HepG2 (cell line): ENCODE results near the gene SLC4A8.

Source experiments
- BCL6 ChIP-seq: IDR thresholded peaks from 2 replicates; pipeline ENCODE4 v1.6.1; 2016; ENCODE audit warnings: missing genetic modification reagents, missing compliant biosample characterization
- EZH2 ChIP-seq: conservative IDR thresholded peaks from 2 replicates; pipeline ENCODE4 v1.6.1; 2012; ENCODE audit warnings: mild to moderate bottlenecking, low read depth, low read length, moderate library complexity
- HDAC2 ChIP-seq: sonication (generic); formaldehyde crosslinking; IDR thresholded peaks from 2 replicates; pipeline ENCODE4 v1.4.0; 2020; ENCODE audit warnings: missing genetic modification reagents
- HOXD1 ChIP-seq: sonication (generic); formaldehyde crosslinking; IDR thresholded peaks from 2 replicates; pipeline ENCODE4 v1.5.0; 2020; ENCODE audit warnings: missing genetic modification reagents
- IKZF5 ChIP-seq: IDR thresholded peaks from 2 replicates; pipeline ENCODE4 v1.6.1; 2018; ENCODE audit warnings: missing genetic modification reagents, mild to moderate bottlenecking, missing compliant biosample characterization
- POLR2AphosphoS5 ChIP-seq: IDR thresholded peaks from 2 replicates; pipeline ENCODE4 v1.6.1; 2012; ENCODE audit warnings: low read depth, low read length
- ZNF747 ChIP-seq: sonication (generic); formaldehyde crosslinking; IDR thresholded peaks from 2 replicates; pipeline ENCODE4 v1.8.1; 2023; ENCODE audit warnings: missing genetic modification reagents, mild to moderate bottlenecking, borderline replicate concordance

- TF ChIP-seq POLR2AphosphoS5: no peak
- no peak for TF ChIP-seq BCL6 (CRISPR knock-in tag)
- no peak for TF ChIP-seq EZH2
- no peak for TF ChIP-seq IKZF5 (CRISPR knock-in tag)
- TF ChIP-seq ZNF747 (CRISPR knock-in tag): no peak
- no peak for TF ChIP-seq HDAC2 (CRISPR knock-in tag)
- TF ChIP-seq HOXD1 (CRISPR knock-in tag): no peak
Measured at GRCh38 chr12:51458635-51459034, 34.0 kb downstream of the SLC4A8 start.
